Esophagus muscularis mucosa (tissue), 4 donors: ENCODE results near the gene ANKRD13D. TPM values are rescaled to one million over a fixed set of nuclear protein-coding genes. Genes with fewer than 3 reads are reported as not detected.
A peak's percentile ranks its signal among the peaks of the same experiment; 100 is the strongest.

ENCODE experiments used
- DNase-seq: peaks from one replicate; pipeline ENCODE4 v3.0.0-alpha.2; 2017; ENCODE audit errors: extremely low spot score
- H3K27ac ChIP-seq, 4 donors: fragments of 200-600 bp; sonication (generic); replicated peaks in 1 of 4; 1 replicate in 3 of 4; 2 replicates in 1 of 4; pipeline ENCODE4 v1.5.1; 2016 to 2019; ENCODE audit warnings: mild to moderate bottlenecking in 1 of 4
- H3K27me3 ChIP-seq, 4 donors: fragments of 200-600 bp; sonication (generic); one replicate each; pipeline versions ENCODE4 v1.5.1 to v1.6.0; 2016 to 2019
- H3K36me3 ChIP-seq, 4 donors: fragments of 200-600 bp; sonication (generic); one replicate each; pipeline ENCODE4 v1.5.1; 2016 to 2019
- H3K4me1 ChIP-seq, 4 donors: fragments of 200-600 bp; sonication (generic); one replicate each; pipeline ENCODE4 v1.5.1; 2016 to 2019
- H3K4me3 ChIP-seq, 4 donors: fragments of 200-600 bp; sonication (generic); 1 replicate in 2 of 4; 2 replicates in 2 of 4; pipeline ENCODE4 v1.5.1; 2016 to 2019; ENCODE audit warnings: mild to moderate bottlenecking in 4 of 4, moderate library complexity in 1 of 4
- H3K9me3 ChIP-seq, 4 donors: fragments of 200-600 bp; sonication (generic); 1 replicate in 3 of 4; 2 replicates in 1 of 4; pipeline ENCODE4 v1.5.1; 2016 to 2019
- CTCF ChIP-seq, 3 experiments: fragments of 200-600 bp in 2 of 3; fragments of 450-650 bp in 1 of 3; sonication (generic) in 2 of 3; IDR thresholded peaks; one replicate each; pipeline ENCODE4 v1.5.1; 2017 to 2019; ENCODE audit warnings: antibody characterized with exemption in 3 of 3, mild to moderate bottlenecking in 2 of 3, moderate library complexity in 1 of 3
- EP300 ChIP-seq: sonication (generic); formaldehyde crosslinking; IDR thresholded peaks from one replicate; pipeline ENCODE4 v1.6.1; 2017; ENCODE audit warnings: antibody characterized with exemption
- POLR2A ChIP-seq: fragments of 450-650 bp; IDR thresholded peaks from one replicate; pipeline ENCODE4 v1.6.1; 2017; ENCODE audit warnings: antibody characterized with exemption, moderate library complexity, mild to moderate bottlenecking, low read depth
- POLR2AphosphoS5 ChIP-seq, 2 donors: sonication (generic); formaldehyde crosslinking; IDR thresholded peaks; one replicate each; pipeline ENCODE4 v1.6.1; 2017; ENCODE audit warnings: antibody characterized with exemption in 2 of 2
- WGBS: methylation state at CpG from one replicate; pipeline ENCODE4 v1.1.5; 2018; 5-methylcytosine and 5-hydroxymethylcytosine counted together
- intact Hi-C: fragments of 100-400 bp; cut with DNase I; formaldehyde crosslinking; loops from one replicate; pipeline ENCODE4 v1.15.1; 2023
- total RNA-seq, 4 donors: library from RNA; depleted of rRNA; stranded (reverse); fragments of >200 nt; gene quantifications; one replicate each; pipeline versions ENCODE4 v1.1.0 to v1.2.1, GENCODE V29; 2016

Gene ANKRD13D
- total RNA-seq: 10 to 100 TPM; 27.7 to 53.0 (median 39.5) TPM

GRCh38 chr11:67289226-67289650 is at the start of gene ANKRD13D:
Gene ANKRD13D, plus strand, starts transcription at chr11:67289303. Its CDS starts 158 bp downstream, at chr11:67289461.
- TF ChIP-seq POLR2AphosphoS5 (IDR thresholded peaks at IDR 0.05): no peak
- no peak for TF ChIP-seq POLR2A
- TF ChIP-seq EP300: no peak
- no peak for TF ChIP-seq CTCF (IDR thresholded peaks at IDR 0.05)
- Histone ChIP-seq H3K36me3 (peaks cover 15 to 52% (median 43%) of the 10 kb centered on the region in 4 donors), H3K4me1 (peaks cover 36 to 79% (median 73%) of the 10 kb centered on the region in 4 donors), H3K9me3 (no peaks in the 10 kb centered on the region), H3K27ac (peak within 1 kb of the TSS; percentile 88 to 98 (median 93)), H3K4me3 (peak within 1 kb of the TSS; percentile 66 to 97 (median 74)), H3K27me3 (no peaks in the 10 kb centered on the region)
- intact Hi-C loops: no loop called here
- WGBS: 0% methylated on average over 7 of the region's 56 CpGs
- DNase-seq: no peak

GRCh38 chr11:67239783-67240575 is 49.1 kb upstream of the ANKRD13D start:
- peaks cover 8 to 35% (median 19%) of the 10 kb centered on the region in 4 donors for H3K36me3 ChIP-seq
- peak overlapping the region; percentile 89 to 95 (median 93) for H3K27ac ChIP-seq
- H3K4me3 ChIP-seq: peak overlapping the region; percentile 68 to 75 (median 70)
- peak; percentile 99 for DNase-seq
- TF ChIP-seq POLR2A: peak; percentile 78
- TF ChIP-seq CTCF (IDR thresholded peaks at IDR 0.05): peak in 2 of 3 experiments; percentile 14 to 23
- no peak for TF ChIP-seq EP300
- TF ChIP-seq POLR2AphosphoS5 (IDR thresholded peaks at IDR 0.05): peak; percentile 98
- WGBS: under 1% methylated on average over 27 of the region's 31 CpGs
- no peaks in the 10 kb centered on the region for H3K9me3 ChIP-seq
- intact Hi-C loops: loop anchor here (5.0 kb wide), 1 partner anchor 123 kb away; the partner anchor contains the start of gene KDM2A
- H3K27me3 ChIP-seq: no peaks in the 10 kb centered on the region
- peaks cover 39 to 63% (median 56%) of the 10 kb centered on the region in 4 donors for H3K4me1 ChIP-seq

GRCh38 chr11:67240576-67241389 is 48.3 kb upstream of the ANKRD13D start:
- peaks cover 16 to 38% (median 27%) of the 10 kb centered on the region in 4 donors for H3K36me3 ChIP-seq
- H3K27ac ChIP-seq: peak overlapping the region; percentile 89 to 95 (median 93)
- peaks cover 39 to 63% (median 56%) of the 10 kb centered on the region in 4 donors for H3K4me1 ChIP-seq
- peak overlapping the region; percentile 68 to 75 (median 70) for H3K4me3 ChIP-seq
- DNase-seq: no peak
- intact Hi-C loops: loop anchor here (5.0 kb wide), 1 partner anchor 123 kb away; the partner anchor contains the start of gene KDM2A
- 1% methylated on average over 16 of the region's 16 CpGs for WGBS
- H3K9me3 ChIP-seq: no peaks in the 10 kb centered on the region
- no peaks in the 10 kb centered on the region for H3K27me3 ChIP-seq
- TF ChIP-seq EP300: no peak
- TF ChIP-seq POLR2AphosphoS5 (IDR thresholded peaks at IDR 0.05): peak; percentile 33 to 59

GRCh38 chr11:67242548-67242947 is 46.6 kb upstream of the ANKRD13D start:
- DNase-seq: no peak
- TF ChIP-seq CTCF (IDR thresholded peaks at IDR 0.05) (no peak), POLR2AphosphoS5 (IDR thresholded peaks at IDR 0.05) (no peak), EP300 (no peak), POLR2A (no peak)
- Histone ChIP-seq H3K9me3 (no peaks in the 10 kb centered on the region), H3K36me3 (peaks cover 29 to 52% (median 43%) of the 10 kb centered on the region in 4 donors), H3K27me3 (no peaks in the 10 kb centered on the region), H3K4me1 (peaks cover 39 to 64% (median 57%) of the 10 kb centered on the region in 4 donors), H3K27ac (peak overlapping the region in 2 of 4 donors; percentile 95), H3K4me3 (peak overlapping the region in 2 of 4 donors; percentile 70 to 71)
- WGBS: 64% methylated on average over 1 of the region's 1 CpG
- intact Hi-C loops: loop anchor here (5.0 kb wide), 1 partner anchor 125 kb away; the partner anchor contains the start of gene KDM2A
